Measurements from ENCODE around the gene ADAM23. TPM values are rescaled to one million over a fixed set of nuclear protein-coding genes. Genes with fewer than 3 reads are reported as not detected.

ADAM23 gene
- total RNA-seq, 2 donors from 2014 or later: under 0.01 to 0.26 TPM

DNA sequence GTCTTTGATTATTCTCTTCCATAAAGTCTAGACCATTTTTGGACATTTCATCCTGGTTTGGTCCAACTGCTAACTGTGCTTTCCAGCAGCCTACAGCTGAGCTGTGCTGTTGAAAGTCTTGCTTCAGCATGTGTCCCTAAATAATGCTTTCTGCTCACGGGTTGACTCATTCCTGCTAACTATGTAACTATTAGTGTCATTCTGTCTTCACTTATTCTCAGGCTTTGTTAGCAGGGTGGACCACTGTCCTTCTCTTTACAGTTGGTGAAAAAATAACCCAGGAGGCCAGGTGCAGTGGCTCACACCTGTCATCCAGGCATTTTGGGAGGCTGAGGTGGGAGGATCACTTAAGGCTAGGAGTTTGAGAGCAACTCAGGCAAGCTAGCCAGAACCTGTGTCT lies 8.9 kb downstream of the ADAM23 start:
- intact Hi-C loops (cut with DNase I): no loop called here
- Histone ChIP-seq H3K4me3 (no peak overlapping the region), H3K36me3 (replicated peaks in 1 of 2; ENCODE audit: insufficient read depth in 1 of 2, low read depth in 2 of 2) (no peaks in the 10 kb centered on the region), H3K27me3 (no peaks in the 10 kb centered on the region), H3K27ac (no peak overlapping the region), H3K4me1 (no peaks in the 10 kb centered on the region), H3K9me3 (no peaks in the 10 kb centered on the region)
- 67 to 73% methylated on average over 1 of the region's 1 CpG for WGBS, 2 donors
- no peak for ATAC-seq
- DNase-seq: no peak
- TF ChIP-seq POLR2A (IDR thresholded peaks at IDR 0.05): no peak
- TF ChIP-seq, protein P1, sequence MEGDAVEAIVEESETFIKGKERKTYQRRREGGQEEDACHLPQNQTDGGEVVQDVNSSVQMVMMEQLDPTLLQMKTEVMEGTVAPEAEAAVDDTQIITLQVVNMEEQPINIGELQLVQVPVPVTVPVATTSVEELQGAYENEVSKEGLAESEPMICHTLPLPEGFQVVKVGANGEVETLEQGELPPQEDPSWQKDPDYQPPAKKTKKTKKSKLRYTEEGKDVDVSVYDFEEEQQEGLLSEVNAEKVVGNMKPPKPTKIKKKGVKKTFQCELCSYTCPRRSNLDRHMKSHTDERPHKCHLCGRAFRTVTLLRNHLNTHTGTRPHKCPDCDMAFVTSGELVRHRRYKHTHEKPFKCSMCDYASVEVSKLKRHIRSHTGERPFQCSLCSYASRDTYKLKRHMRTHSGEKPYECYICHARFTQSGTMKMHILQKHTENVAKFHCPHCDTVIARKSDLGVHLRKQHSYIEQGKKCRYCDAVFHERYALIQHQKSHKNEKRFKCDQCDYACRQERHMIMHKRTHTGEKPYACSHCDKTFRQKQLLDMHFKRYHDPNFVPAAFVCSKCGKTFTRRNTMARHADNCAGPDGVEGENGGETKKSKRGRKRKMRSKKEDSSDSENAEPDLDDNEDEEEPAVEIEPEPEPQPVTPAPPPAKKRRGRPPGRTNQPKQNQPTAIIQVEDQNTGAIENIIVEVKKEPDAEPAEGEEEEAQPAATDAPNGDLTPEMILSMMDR (IDR thresholded peaks at IDR 0.05): no peak

DNA sequence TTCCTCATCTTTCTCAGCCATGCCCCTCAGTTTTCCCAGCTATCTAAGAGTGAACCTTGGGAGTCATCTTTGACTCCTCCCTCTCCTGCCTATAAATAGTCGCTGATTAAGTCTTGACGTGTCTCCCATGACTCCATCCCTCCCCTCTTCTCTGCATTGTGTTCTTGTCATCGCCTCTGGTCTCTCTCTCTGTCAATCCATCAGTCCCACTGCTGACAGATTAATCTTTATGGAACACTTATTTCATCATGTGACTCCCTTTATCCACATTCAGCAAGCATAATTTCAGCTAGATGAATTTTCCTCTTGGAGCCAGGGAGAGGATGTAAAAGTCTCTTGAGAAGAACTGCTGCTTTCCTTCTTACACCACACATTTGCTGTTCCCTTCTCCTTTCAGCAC lies 9.4 kb downstream of the ADAM23 start:
- H3K27ac ChIP-seq: no peak overlapping the region
- no peak for DNase-seq
- no peaks in the 10 kb centered on the region for H3K36me3 ChIP-seq (replicated peaks in 1 of 2; ENCODE audit: insufficient read depth in 1 of 2, low read depth in 2 of 2)
- 27 to 41% methylated on average over 3 of the region's 3 CpGs for WGBS, 2 donors
- no peaks in the 10 kb centered on the region for H3K4me1 ChIP-seq
- H3K9me3 ChIP-seq: no peaks in the 10 kb centered on the region
- no peak overlapping the region for H3K4me3 ChIP-seq
- no peaks in the 10 kb centered on the region for H3K27me3 ChIP-seq
- intact Hi-C loops (cut with DNase I): no loop called here
- ATAC-seq: no peak
- TF ChIP-seq, protein P1 (IDR thresholded peaks at IDR 0.05): no peak
- TF ChIP-seq POLR2A (IDR thresholded peaks at IDR 0.05): no peak

- no peaks in the 10 kb centered on the region for H3K4me1 ChIP-seq
- H3K36me3 ChIP-seq (replicated peaks in 1 of 2; ENCODE audit: insufficient read depth in 1 of 2, low read depth in 2 of 2): no peaks in the 10 kb centered on the region
- intact Hi-C loops (cut with DNase I): no loop called here
- no peak overlapping the region for H3K27ac ChIP-seq
- H3K27me3 ChIP-seq: no peaks in the 10 kb centered on the region
- no peaks in the 10 kb centered on the region for H3K9me3 ChIP-seq
- WGBS, 2 donors: 76 to 78% methylated on average over 5 of the region's 5 CpGs
- no peak for ATAC-seq
- no peak overlapping the region for H3K4me3 ChIP-seq
- DNase-seq: no peak
- TF ChIP-seq, protein P1 (IDR thresholded peaks at IDR 0.05): no peak
- no peak for TF ChIP-seq POLR2A (IDR thresholded peaks at IDR 0.05)
Measured at GRCh38 chr2:206456078-206456754, 12.9 kb downstream of the ADAM23 start.

DNA sequence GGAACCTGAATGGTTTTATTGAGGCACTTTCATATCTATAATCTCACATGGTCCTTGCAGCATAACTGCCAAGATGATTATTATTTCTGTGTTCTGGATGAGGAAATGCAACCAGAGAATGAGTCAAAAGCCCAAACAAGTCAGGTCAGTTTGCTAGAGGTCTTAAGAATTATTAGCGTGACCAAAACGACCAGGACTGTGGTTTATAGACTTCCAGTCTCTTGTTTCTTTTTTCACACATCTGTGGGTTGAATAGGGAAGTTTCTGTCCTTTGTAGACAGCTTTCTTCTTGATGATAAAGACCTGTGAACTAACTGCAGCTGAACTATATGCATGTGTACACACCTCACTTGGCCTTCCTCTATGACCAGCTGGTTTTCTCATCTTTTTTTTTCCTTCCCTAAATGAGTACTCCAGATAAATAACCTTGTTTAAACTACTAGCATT lies 13.9 kb downstream of the ADAM23 start:
- TF ChIP-seq, protein P1 (IDR thresholded peaks at IDR 0.05): no peak
- no peak for TF ChIP-seq POLR2A (IDR thresholded peaks at IDR 0.05)
- Histone ChIP-seq H3K4me3 (no peak overlapping the region), H3K9me3 (no peaks in the 10 kb centered on the region), H3K36me3 (replicated peaks in 1 of 2; ENCODE audit: insufficient read depth in 1 of 2, low read depth in 2 of 2) (no peaks in the 10 kb centered on the region), H3K27me3 (no peaks in the 10 kb centered on the region), H3K4me1 (no peaks in the 10 kb centered on the region), H3K27ac (no peak overlapping the region)
- ATAC-seq: no peak
- intact Hi-C loops (cut with DNase I): no loop called here
- WGBS, 2 donors: 18 to 31% methylated on average over 2 of the region's 2 CpGs
- DNase-seq: no peak

GRCh38 chr2:206462240-206462854 lies 19.0 kb downstream of the ADAM23 start:
- TF ChIP-seq, protein P1 (IDR thresholded peaks at IDR 0.05): no peak
- TF ChIP-seq POLR2A (IDR thresholded peaks at IDR 0.05): no peak
- DNase-seq (no peak), ATAC-seq (no peak)
- H3K27me3 ChIP-seq: no peaks in the 10 kb centered on the region
- intact Hi-C loops (cut with DNase I): no loop called here
- no peaks in the 10 kb centered on the region for H3K36me3 ChIP-seq (replicated peaks in 1 of 2; ENCODE audit: insufficient read depth in 1 of 2, low read depth in 2 of 2)
- H3K4me3 ChIP-seq: no peak overlapping the region
- H3K9me3 ChIP-seq: no peaks in the 10 kb centered on the region
- H3K27ac ChIP-seq: no peak overlapping the region
- no peaks in the 10 kb centered on the region for H3K4me1 ChIP-seq
- 26 to 31% methylated on average over 6 of the region's 6 CpGs for WGBS, 2 donors

Data from body of pancreas (tissue), 4 donors.